Lung microvascular endothelial cell (primary cell): ENCODE results near the gene MACROD1. TPM values are rescaled to one million over a fixed set of nuclear protein-coding genes. Genes with fewer than 3 reads are reported as not detected.

ENCODE experiments used
- DNase-seq, 2 donors: peaks; one replicate each; pipeline versions ENCODE4 v3.0.0 to v3.0.0-alpha.2; 2010; ENCODE audit warnings: low read depth in 2 of 2
- total RNA-seq: library from RNA; depleted of rRNA; stranded (reverse); fragments of >200 nt; gene quantifications from 2 replicates; pipeline ENCODE4 v1.2.1, GENCODE V29; 2014

The MACROD1 gene
- total RNA-seq, 1 donor from 2014 or later: 31.5 TPM

DNA sequence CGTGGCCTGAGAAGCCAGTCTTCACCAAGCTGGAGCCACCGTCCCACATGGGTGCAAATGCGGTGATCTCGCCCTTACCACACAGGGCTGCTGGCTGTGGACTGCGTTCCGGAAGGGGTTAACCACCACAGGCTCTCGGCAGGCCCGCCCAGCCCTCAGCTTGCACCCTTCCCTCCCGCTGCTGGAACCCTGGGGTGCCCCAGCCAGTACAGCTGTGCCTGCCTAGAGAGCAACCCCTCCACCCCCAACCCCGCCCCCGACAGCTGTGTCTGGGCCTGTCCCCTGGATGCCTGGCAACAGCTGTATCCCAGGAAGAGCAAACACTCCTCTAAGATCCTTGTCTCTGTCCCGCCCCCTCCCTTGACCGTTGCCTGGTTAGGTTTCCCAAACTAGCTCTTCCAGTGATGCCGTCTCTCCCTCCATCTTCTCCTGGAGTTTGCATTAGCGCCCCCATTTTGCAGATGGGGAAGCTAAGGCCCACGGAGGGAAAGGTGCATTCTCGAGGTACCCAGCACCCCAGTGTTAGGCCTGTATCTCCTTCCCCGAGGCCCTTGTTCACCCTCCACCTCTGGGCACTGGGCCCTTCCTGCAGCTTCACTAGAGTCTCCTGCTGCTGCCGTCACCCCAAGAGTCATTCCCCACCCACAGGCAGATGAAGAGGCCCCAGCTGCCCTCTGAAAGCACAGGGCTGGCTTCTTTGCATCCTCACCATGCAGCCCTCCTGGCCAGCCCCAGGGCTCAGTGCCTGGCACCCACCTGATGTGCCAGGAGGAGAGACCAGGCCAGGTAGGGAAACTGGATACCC lies 204.1 kb downstream of the MACROD1 start:
- no peak for DNase-seq

DNA sequence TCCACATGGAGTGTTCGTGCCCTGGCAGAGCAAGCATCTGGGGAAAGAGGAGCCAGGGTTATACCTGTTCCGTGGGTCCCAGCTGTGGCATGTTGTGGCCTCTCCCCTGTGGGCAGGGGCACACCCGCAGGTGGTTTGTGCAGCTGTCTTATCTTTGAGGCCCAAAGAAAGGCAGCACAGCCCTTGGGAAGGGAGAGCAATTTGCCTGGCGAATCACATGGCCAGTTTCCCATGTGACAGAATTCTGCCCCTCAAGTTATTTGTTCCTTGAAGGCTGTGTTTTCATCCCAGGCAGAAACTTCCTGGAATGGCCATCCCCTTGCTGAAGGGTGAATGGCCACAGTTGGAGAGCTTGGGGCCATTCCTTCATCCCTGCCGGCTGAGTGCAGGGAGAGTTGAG lies 207.9 kb downstream of the MACROD1 start:
- no peak for DNase-seq

DNA sequence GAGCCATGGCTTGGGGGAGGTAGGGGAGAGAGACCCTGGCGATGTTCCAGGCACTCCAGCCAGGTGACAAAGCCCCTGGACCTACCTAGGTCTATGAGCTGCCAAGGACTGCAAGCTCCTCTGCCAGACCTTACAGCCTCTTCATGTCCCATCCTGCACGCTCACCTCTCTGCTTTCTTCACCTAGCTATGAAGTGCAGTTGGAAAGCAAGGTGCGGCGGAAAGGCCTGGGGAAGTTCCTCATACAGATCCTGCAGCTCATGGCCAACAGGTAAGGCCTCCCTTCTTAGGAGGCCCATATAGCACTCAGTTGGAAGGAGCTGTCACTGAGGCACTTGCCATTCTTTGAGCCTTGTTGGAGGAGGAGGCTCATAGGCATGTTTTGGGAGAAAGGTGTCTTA lies 213.3 kb downstream of the MACROD1 start:
- DNase-seq: no peak

DNA sequence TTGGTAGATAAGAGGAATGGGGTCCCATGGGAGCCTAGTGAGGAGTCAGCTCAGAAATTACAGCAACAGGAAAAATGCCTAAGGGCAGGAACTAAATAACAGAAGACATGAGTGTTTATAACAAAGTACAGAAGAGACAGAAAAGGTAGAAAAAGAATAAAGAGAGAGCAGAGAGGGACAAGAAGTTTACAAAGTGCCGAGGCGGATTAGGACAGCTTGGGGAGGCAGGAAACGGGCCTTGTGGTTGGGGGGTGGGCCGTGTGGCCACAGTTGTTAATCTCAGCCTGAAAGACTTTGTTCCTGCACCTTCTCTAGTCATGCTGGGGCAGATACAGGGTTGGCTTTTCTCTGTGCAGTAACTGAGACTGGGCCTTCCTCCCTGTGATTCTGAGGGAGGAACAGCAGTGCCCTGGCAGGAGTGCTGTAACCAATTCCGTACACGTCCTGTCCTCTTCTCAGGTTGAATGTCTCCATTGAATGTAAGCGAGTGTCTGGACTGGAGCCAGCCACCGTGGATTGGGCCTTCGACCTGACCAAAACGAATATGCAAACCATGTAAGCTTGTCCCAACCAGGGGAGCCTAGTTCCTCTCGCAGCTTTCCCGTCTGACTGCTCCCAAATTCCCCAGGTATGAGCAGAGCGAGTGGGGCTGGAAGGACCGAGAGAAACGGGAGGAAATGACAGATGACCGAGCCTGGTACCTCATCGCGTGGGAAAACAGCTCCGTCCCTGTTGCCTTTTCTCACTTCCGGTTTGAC lies 214.0 kb downstream of the MACROD1 start:
- DNase-seq: no peak

Other genes with a start within 250 kb of the MACROD1 start
- under 0.01 and 0.22 TPM in 2 replicates for gene RCOR2, start 248.9 kb downstream of the MACROD1 start, total RNA-seq
- gene NAA40, start 227.1 kb downstream of the MACROD1 start, total RNA-seq: 8.3 TPM in 2 replicates
- 319 and 338 TPM in 2 replicates for gene COX8A, start 191.5 kb downstream of the MACROD1 start, total RNA-seq
- 46.2 and 51.6 TPM in 2 replicates for gene OTUB1, start 179.7 kb downstream of the MACROD1 start, total RNA-seq
- gene FLRT1, start 130.2 kb downstream of the MACROD1 start, total RNA-seq: not detected in 2 replicates
- gene STIP1, start 20.1 kb upstream of the MACROD1 start, total RNA-seq: 93.5 and 111 TPM in 2 replicates
- 4.4 and 9.6 TPM in 2 replicates for gene FERMT3, start 40.6 kb upstream of the MACROD1 start, total RNA-seq
- gene TRPT1, start 60.1 kb upstream of the MACROD1 start, total RNA-seq: 25.3 and 33.1 TPM in 2 replicates
- 26.2 and 37.3 TPM in 2 replicates for gene NUDT22, start 60.2 kb upstream of the MACROD1 start, total RNA-seq
- gene DNAJC4, start 64.4 kb upstream of the MACROD1 start, total RNA-seq: 11.3 and 19.0 TPM in 2 replicates
- gene VEGFB, start 68.5 kb upstream of the MACROD1 start, total RNA-seq: 13.3 and 22.4 TPM in 2 replicates
- 39.2 and 75.4 TPM in 2 replicates for gene FKBP2, start 75.0 kb upstream of the MACROD1 start, total RNA-seq
- gene PPP1R14B, start 80.8 kb upstream of the MACROD1 start, total RNA-seq: 153 and 159 TPM in 2 replicates
- gene PLCB3, start 85.4 kb upstream of the MACROD1 start, total RNA-seq: 14.3 and 14.4 TPM in 2 replicates
- 54.3 and 65.9 TPM in 2 replicates for gene BAD, start 118.6 kb upstream of the MACROD1 start, total RNA-seq
- gene GPR137, start 119.7 kb upstream of the MACROD1 start, total RNA-seq: 5.2 and 9.7 TPM in 2 replicates
- gene KCNK4, start 125.2 kb upstream of the MACROD1 start, total RNA-seq: not detected in 2 replicates
- 0.22 TPM in 1 of 2 replicates, not detected in the other for gene CATSPERZ, start 134.2 kb upstream of the MACROD1 start, total RNA-seq
- 33.8 and 53.6 TPM in 2 replicates for gene ESRRA, start 139.4 kb upstream of the MACROD1 start, total RNA-seq
- gene TRMT112, start 151.4 kb upstream of the MACROD1 start, total RNA-seq: 189 and 190 TPM in 2 replicates
- 217 and 266 TPM in 2 replicates for gene PRDX5, start 152.0 kb upstream of the MACROD1 start, total RNA-seq
- gene CCDC88B, start 174.1 kb upstream of the MACROD1 start, total RNA-seq: 0.79 and 1.7 TPM in 2 replicates
- gene RPS6KA4, start 193.0 kb upstream of the MACROD1 start, total RNA-seq: 21.4 and 24.8 TPM in 2 replicates